ENCODE data around the gene NPBWR2.

Gene NPBWR2

GRCh38 chr20:64071341-64072332 is 35.7 kb downstream of the NPBWR2 start:
- no peak for DNase-seq

- no peak for DNase-seq
Measured at GRCh38 chr20:64070244-64070993, 36.9 kb downstream of the NPBWR2 start.

- DNase-seq = no peak
Measured at GRCh38 chr20:64069614-64070243, 37.6 kb downstream of the NPBWR2 start.

- no peak for DNase-seq
Measured at GRCh38 chr20:64069209-64069613, 38.2 kb downstream of the NPBWR2 start.

- DNase-seq = no peak
Measured at GRCh38 chr20:64068386-64069208, 38.8 kb downstream of the NPBWR2 start.

GRCh38 chr20:64067733-64068307 is 39.5 kb downstream of the NPBWR2 start:
- DNase-seq = no peak

GRCh38 chr20:64067005-64067632 is 40.2 kb downstream of the NPBWR2 start:
- DNase-seq = no peak

- DNase-seq = peak; percentile 46
Measured at GRCh38 chr20:64065974-64066343, 41.4 kb downstream of the NPBWR2 start.

GRCh38 chr20:64065062-64065973 is 42.0 kb downstream of the NPBWR2 start:
- DNase-seq = no peak

GRCh38 chr20:64064145-64064698 is 43.1 kb downstream of the NPBWR2 start:
- DNase-seq = no peak

- DNase-seq = no peak
Measured at GRCh38 chr20:64063389-64064144, 43.8 kb downstream of the NPBWR2 start.

GRCh38 chr20:64062596-64063388 is 44.6 kb downstream of the NPBWR2 start, which contains the start of gene TCEA2:
TCEA2 (plus strand) TSS chr20:64063198; CDS start chr20:64063313, 115 bp downstream.
- DNase-seq = peak; percentile 88

GRCh38 chr20:64062276-64062595 is 45.1 kb downstream of the NPBWR2 start:
- DNase-seq = no peak

- no peak for DNase-seq
Measured at GRCh38 chr20:64058536-64058935, 48.8 kb downstream of the NPBWR2 start.

GRCh38 chr20:64057628-64058498 is 49.5 kb downstream of the NPBWR2 start:
- DNase-seq = peak; percentile 81

GRCh38 chr20:64056889-64057627 is 50.3 kb downstream of the NPBWR2 start:
- no peak for DNase-seq

- DNase-seq = no peak
Measured at GRCh38 chr20:64056639-64056888, 50.8 kb downstream of the NPBWR2 start.
